ENCODE measurements around the gene FLAD1.

- TF ChIP-seq, protein P1, sequence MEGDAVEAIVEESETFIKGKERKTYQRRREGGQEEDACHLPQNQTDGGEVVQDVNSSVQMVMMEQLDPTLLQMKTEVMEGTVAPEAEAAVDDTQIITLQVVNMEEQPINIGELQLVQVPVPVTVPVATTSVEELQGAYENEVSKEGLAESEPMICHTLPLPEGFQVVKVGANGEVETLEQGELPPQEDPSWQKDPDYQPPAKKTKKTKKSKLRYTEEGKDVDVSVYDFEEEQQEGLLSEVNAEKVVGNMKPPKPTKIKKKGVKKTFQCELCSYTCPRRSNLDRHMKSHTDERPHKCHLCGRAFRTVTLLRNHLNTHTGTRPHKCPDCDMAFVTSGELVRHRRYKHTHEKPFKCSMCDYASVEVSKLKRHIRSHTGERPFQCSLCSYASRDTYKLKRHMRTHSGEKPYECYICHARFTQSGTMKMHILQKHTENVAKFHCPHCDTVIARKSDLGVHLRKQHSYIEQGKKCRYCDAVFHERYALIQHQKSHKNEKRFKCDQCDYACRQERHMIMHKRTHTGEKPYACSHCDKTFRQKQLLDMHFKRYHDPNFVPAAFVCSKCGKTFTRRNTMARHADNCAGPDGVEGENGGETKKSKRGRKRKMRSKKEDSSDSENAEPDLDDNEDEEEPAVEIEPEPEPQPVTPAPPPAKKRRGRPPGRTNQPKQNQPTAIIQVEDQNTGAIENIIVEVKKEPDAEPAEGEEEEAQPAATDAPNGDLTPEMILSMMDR (IDR thresholded peaks at IDR 0.05) = no peak
- no peak for TF ChIP-seq POLR2A (IDR thresholded peaks at IDR 0.05)
Measured at GRCh38 chr1:155023627-155024026, 40.5 kb downstream of the FLAD1 start.

Data from tibial nerve (tissue), 3 donors.